IMR-90 (cell line): ENCODE results near the gene TENM3. TPM values are rescaled to one million over a fixed set of nuclear protein-coding genes. Genes with fewer than 3 reads are reported as not detected.

Experiments used
- ATAC-seq: fragments of 200-7000 bp; cut with Tn5 transposase; 2 replicates; pipeline ENCODE4 v1.9.1; 2020; ENCODE audit warnings: low read depth, mild to moderate bottlenecking, moderate library complexity
- BruUV-seq: library from RNA; stranded (reverse); fragments of 400-500 nt; replicated peaks from 2 replicates; lab custom pipeline; 2021; lab: Mats Ljungman, UMichigan
- CTCF ChIA-PET: fragments of 300-600 bp; formaldehyde crosslinking; extraction: SDS; loops from one replicate; lab custom pipeline; 2021; ENCODE audit warnings: antibody characterized with exemption; lab: Yijun Ruan, JAX
- POLR2A ChIA-PET: fragments of 300-600 bp; sonication (Branson Sonifier 250); formaldehyde crosslinking; loops from one replicate; lab custom pipeline; 2022; ENCODE audit warnings: antibody characterized with exemption; ENCODE audit not compliant: unreplicated experiment; lab: Charles Lee
- DNase-seq: peaks from one replicate; pipeline ENCODE4 v3.0.0; 2013
- H2AFZ ChIP-seq: replicated peaks from 2 replicates; pipeline ENCODE3; 2013; ENCODE audit warnings: low read length, mild to moderate bottlenecking; ENCODE audit not compliant: poor library complexity
- H2AK5ac ChIP-seq: 2 replicates; pipeline ENCODE4 v1.6.1; 2013; ENCODE audit warnings: low read depth, low read length, inconsistent platforms
- H2AK9ac ChIP-seq: replicated peaks from 2 replicates; pipeline ENCODE3; 2013; ENCODE audit warnings: mild to moderate bottlenecking, low read depth, low read length, moderate library complexity; ENCODE audit not compliant: poor library complexity
- H2BK120ac ChIP-seq: 2 replicates; pipeline ENCODE4 v1.6.1; 2013; ENCODE audit warnings: low read depth, low read length, inconsistent platforms
- H2BK15ac ChIP-seq: 3 replicates; pipeline ENCODE4 v1.6.1; 2013; ENCODE audit warnings: low read depth, low read length, inconsistent platforms
- H2BK20ac ChIP-seq: 2 replicates; pipeline ENCODE4 v1.6.1; 2013; ENCODE audit warnings: low read depth, mild to moderate bottlenecking, inconsistent platforms, low read length, moderate library complexity
- H2BK5ac ChIP-seq: 2 replicates; pipeline ENCODE4 v1.6.1; 2013; ENCODE audit warnings: mild to moderate bottlenecking, low read depth, low read length, inconsistent platforms; ENCODE audit not compliant: poor library complexity, severe bottlenecking
- H3K14ac ChIP-seq: replicated peaks from 2 replicates; pipeline ENCODE4 v1.6.1; 2013; ENCODE audit warnings: low read depth, low read length, inconsistent platforms
- H3K18ac ChIP-seq: 2 replicates; pipeline ENCODE4 v1.6.1; 2013; ENCODE audit warnings: low read depth, low read length, control low read depth
- H3K23ac ChIP-seq: 2 replicates; pipeline ENCODE4 v1.6.1; 2013; ENCODE audit warnings: low read depth, low read length, inconsistent platforms
- H3K27ac ChIP-seq: 2 replicates; pipeline ENCODE4 v1.5.1; 2013; ENCODE audit warnings: mild to moderate bottlenecking, control low read depth, low read length; ENCODE audit not compliant: insufficient read depth
- H3K27me3 ChIP-seq: 2 replicates; pipeline ENCODE4 v1.6.1; 2013; ENCODE audit warnings: low read length; ENCODE audit not compliant: control insufficient read depth, insufficient read depth
- H3K36me3 ChIP-seq: 2 replicates; pipeline ENCODE4 v1.6.1; 2013; ENCODE audit warnings: low read length, mixed read lengths; ENCODE audit not compliant: control insufficient read depth, insufficient read depth
- H3K4ac ChIP-seq: 2 replicates; pipeline ENCODE4 v1.6.1; 2013; ENCODE audit warnings: low read depth, low read length, inconsistent platforms
- H3K4me1 ChIP-seq: 2 replicates; pipeline ENCODE4 v1.6.1; 2013; ENCODE audit warnings: low read length, mixed read lengths; ENCODE audit not compliant: control insufficient read depth, insufficient read depth
- H3K4me2 ChIP-seq: 2 replicates; pipeline ENCODE4 v1.6.1; 2013; ENCODE audit warnings: low read depth, mild to moderate bottlenecking, control low read depth, low read length, moderate library complexity
- H3K4me3 ChIP-seq: 2 replicates; pipeline ENCODE4 v1.5.1; 2013; ENCODE audit warnings: low read depth, mild to moderate bottlenecking, control low read depth, low read length, moderate library complexity; ENCODE audit not compliant: insufficient read depth
- H3K56ac ChIP-seq: 2 replicates; pipeline ENCODE4 v1.6.1; 2013; ENCODE audit warnings: low read length, inconsistent platforms; ENCODE audit not compliant: insufficient read depth; ENCODE audit errors: extremely low read depth
- H3K79me1 ChIP-seq, 2 experiments: 2 replicates each; pipeline ENCODE4 v1.6.1; 2013; ENCODE audit warnings: low read length in 2 of 2, inconsistent platforms in 1 of 2, low read depth in 1 of 2
- H3K9ac ChIP-seq: 2 replicates; pipeline ENCODE4 v1.6.1; 2013; ENCODE audit warnings: low read depth, low read length, control low read depth
- H3K9me1 ChIP-seq: 2 replicates; pipeline ENCODE4 v1.6.1; 2013; ENCODE audit warnings: low read length, inconsistent platforms; ENCODE audit not compliant: insufficient read depth
- H3K9me3 ChIP-seq: 2 replicates; pipeline ENCODE4 v1.6.1; 2013; ENCODE audit warnings: low read length; ENCODE audit not compliant: control insufficient read depth, insufficient read depth
- H4K20me1 ChIP-seq: 2 replicates; pipeline ENCODE4 v1.6.1; 2013; ENCODE audit warnings: low read length, inconsistent platforms; ENCODE audit not compliant: insufficient read depth
- H4K5ac ChIP-seq: 2 replicates; pipeline ENCODE4 v1.6.1; 2013; ENCODE audit warnings: mild to moderate bottlenecking, low read depth, low read length, control low read depth
- H4K8ac ChIP-seq, 2 experiments: 2 replicates each; pipeline ENCODE4 v1.6.1; 2013; ENCODE audit warnings: low read depth in 2 of 2, low read length in 2 of 2, control low read depth in 1 of 2, inconsistent platforms in 1 of 2
- H4K91ac ChIP-seq: 2 replicates; pipeline ENCODE4 v1.6.1; 2013; ENCODE audit warnings: low read depth, low read length, inconsistent platforms; ENCODE audit not compliant: insufficient read depth
- CHD1 ChIP-seq: IDR thresholded peaks from 2 replicates; pipeline ENCODE4 v1.6.1; 2012; ENCODE audit warnings: low read depth, low read length, improper control_type of control experiment
- FOS ChIP-seq: fragments of 150-350 bp; IDR thresholded peaks from 2 replicates; pipeline ENCODE4 v1.6.1; 2016; ENCODE audit warnings: low read depth, low read length
- WGBS, 2 experiments: methylation state at CpG; one replicate each; pipeline versions ENCODE4 v1.1.5 to v1.1.7; 2013; ENCODE audit warnings: missing lambda C conversion rate in 2 of 2; ENCODE audit not compliant: insufficient read length in 1 of 2; ENCODE audit errors: extremely low coverage in 2 of 2; 5-methylcytosine and 5-hydroxymethylcytosine counted together
- dilution Hi-C: fragments of 300-500 bp; cut with HindIII; formaldehyde crosslinking; loops from one replicate; pipeline ENCODE4 v1.14.3; 2018; ENCODE audit warnings: low sequenced_read_pairs; ENCODE audit not compliant: unreplicated experiment
- in situ Hi-C: fragments of 300-500 bp; cut with MboI; formaldehyde crosslinking; loops from 3 replicates; pipeline ENCODE4 v1.14.3; 2019; ENCODE audit warnings: low sequenced_read_pairs, inconsistent platforms, mixed read lengths
- intact Hi-C: fragments of 100-400 bp; cut with micrococcal nuclease; formaldehyde crosslinking; loops from 2 replicates; pipeline ENCODE4 v1.10.0; 2022
- polyA plus RNA-seq, 3 experiments: library from polyadenylated mRNA; depleted of rRNA; stranded (reverse); fragments of >200 nt; gene quantifications; 2 replicates each; pipeline ENCODE4 v1.2.3, GENCODE V29; 2012; ENCODE audit warnings: low replicate concordance in 1 of 3
- total RNA-seq: library from RNA; depleted of rRNA; stranded (reverse); fragments of >200 nt; gene quantifications from 2 replicates; pipeline ENCODE4 v1.2.3, GENCODE V29; 2012

Gene TENM3
- total and polyA plus RNA-seq, 2 of the 4 experiments (the other 2 are of a cell fraction): 29.9 to 173 TPM

GRCh38 chr4:182729516-182729915, 486.3 kb downstream of the TENM3 start:
- H4K20me1 ChIP-seq: no peaks in the 10 kb centered on the region
- no peak for DNase-seq
- WGBS, 2 experiments: no CpG with 5 or more reads among the region's 2 CpGs
- H2AK5ac ChIP-seq: no peak overlapping the region
- ChIA-PET POLR2A (no interaction called here), CTCF (no interaction called here)
- no peak overlapping the region for H4K8ac ChIP-seq
- H4K5ac ChIP-seq: no peak overlapping the region
- no peak overlapping the region for H3K9ac ChIP-seq
- no peak overlapping the region for H3K4me3 ChIP-seq
- H3K56ac ChIP-seq: no peak overlapping the region
- TF ChIP-seq FOS (no peak), CHD1 (no peak)
- H3K4me2 ChIP-seq: no peak overlapping the region
- H3K23ac ChIP-seq: no peak overlapping the region
- H3K18ac ChIP-seq: no peak overlapping the region
- H2AFZ ChIP-seq: no peak overlapping the region
- 0 out of 2 replicates have a peak, but pooled peaks cover 2% of the 10 kb centered on the region for H3K36me3 ChIP-seq
- H3K9me1 ChIP-seq: no peaks in the 10 kb centered on the region; the same call in 1 of the 2 replicates
- H2BK120ac ChIP-seq: no peak overlapping the region
- H2BK15ac ChIP-seq: no peak overlapping the region
- H3K27me3 ChIP-seq: no peaks in the 10 kb centered on the region
- no TSS peak for BruUV-seq
- H4K91ac ChIP-seq: no peak overlapping the region
- no peaks in the 10 kb centered on the region for H3K9me3 ChIP-seq
- in situ Hi-C loops (no loop called here), intact Hi-C loops (no loop called here), dilution Hi-C loops (no loop called here)
- H2AK9ac ChIP-seq: no peak overlapping the region
- no peaks in the 10 kb centered on the region for H3K79me1 ChIP-seq
- H3K14ac ChIP-seq: no peak overlapping the region
- no peak overlapping the region for H3K4ac ChIP-seq
- no peak overlapping the region for H2BK5ac ChIP-seq
- no peak overlapping the region for H3K27ac ChIP-seq
- no peak overlapping the region for H2BK20ac ChIP-seq
- ATAC-seq: no peak
- no peaks in the 10 kb centered on the region for H3K4me1 ChIP-seq
